GM21447 (cell line): ENCODE measurements around the gene AMZ1.
"Not testable (repeated sequence)": the region's sequence is repeated elsewhere in the genome, so short reads cannot be mapped to it uniquely, and the experiment has no call there.

ENCODE experiments used
- ATAC-seq: cut with Tn5 transposase; IDR thresholded peaks from one replicate; pipeline ENCODE4 v1.9.1; 2021; ENCODE audit not compliant: unreplicated experiment

Gene AMZ1

DNA sequence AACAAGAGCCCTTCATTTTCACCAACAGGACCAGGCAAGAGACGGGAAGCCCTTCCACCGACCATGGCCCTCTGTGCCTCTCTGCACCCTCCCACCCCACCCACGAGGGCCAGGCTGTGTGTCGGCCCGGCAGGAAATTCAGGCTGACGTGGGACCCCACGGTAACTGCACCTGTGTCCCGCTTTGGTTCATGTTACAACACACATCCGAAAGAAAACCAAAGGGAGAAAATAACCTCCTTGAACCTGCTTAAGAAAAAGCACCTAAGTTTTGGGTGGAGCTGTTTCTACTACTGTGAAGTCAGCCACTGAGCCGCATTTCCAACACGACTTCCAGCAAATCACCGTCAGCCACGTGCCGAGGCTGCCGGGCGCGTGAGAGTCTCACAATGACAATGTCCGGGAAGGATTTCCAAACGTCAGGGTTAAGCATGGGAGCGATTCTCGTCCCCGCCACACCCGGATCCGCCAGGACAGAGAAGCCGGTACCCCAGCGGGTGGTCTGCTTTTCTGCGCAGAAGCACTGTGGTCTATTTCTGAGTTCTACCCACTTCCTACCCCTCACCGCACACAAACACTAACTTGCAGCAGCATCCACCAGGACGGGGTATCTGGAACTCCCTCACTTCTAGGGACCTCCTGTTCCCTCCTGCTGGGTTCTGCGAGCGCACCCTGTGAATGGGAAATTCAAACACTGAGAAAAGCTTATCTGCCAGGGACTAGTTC, 36.6 kb downstream of the AMZ1 start:
- ATAC-seq, result no peak

DNA sequence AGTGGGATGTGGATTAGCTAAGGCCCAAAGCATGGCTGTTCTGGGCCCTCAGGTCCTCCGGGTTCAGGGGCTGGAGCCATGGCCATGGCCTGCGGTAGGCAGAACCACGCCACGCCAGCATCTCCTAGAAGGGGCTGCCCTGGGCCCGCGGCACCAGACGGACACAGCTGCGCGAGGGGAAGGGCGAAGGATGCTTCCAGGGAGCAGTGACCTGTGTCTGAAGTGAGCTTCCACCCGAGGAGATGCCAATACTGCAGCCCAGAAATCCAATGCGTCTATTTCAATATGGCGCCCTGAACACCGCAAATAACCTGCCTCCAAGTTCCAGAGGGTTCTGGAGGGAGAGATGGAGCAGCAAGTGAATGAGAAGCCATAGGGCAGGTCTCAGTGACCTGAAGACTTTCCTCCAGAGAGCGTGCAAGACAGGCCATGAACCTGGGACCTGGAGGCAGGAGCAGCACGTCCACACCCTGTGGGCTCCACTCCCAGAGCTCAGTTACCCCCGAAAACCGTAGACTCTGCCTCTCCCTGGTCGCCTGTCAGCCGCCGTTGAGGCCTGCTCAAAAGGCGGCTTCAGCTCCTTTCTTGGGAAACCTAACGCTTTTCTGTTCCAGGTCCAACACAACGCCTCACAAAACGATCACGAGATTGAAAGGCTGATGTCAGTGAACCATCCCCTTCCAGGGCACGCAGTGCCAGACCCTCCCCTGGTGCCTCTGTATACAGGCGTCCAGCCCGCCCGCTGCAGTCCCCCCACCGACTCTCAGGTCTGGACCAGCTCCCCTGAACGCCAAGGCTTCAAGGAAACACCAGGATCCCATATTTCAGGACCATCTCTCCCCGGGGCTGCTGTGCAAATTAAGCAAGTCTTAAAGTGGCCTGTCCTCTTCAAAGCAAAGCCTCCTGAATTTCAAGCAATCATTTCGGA, 37.4 kb downstream of the AMZ1 start:
- ATAC-seq, result no peak

DNA sequence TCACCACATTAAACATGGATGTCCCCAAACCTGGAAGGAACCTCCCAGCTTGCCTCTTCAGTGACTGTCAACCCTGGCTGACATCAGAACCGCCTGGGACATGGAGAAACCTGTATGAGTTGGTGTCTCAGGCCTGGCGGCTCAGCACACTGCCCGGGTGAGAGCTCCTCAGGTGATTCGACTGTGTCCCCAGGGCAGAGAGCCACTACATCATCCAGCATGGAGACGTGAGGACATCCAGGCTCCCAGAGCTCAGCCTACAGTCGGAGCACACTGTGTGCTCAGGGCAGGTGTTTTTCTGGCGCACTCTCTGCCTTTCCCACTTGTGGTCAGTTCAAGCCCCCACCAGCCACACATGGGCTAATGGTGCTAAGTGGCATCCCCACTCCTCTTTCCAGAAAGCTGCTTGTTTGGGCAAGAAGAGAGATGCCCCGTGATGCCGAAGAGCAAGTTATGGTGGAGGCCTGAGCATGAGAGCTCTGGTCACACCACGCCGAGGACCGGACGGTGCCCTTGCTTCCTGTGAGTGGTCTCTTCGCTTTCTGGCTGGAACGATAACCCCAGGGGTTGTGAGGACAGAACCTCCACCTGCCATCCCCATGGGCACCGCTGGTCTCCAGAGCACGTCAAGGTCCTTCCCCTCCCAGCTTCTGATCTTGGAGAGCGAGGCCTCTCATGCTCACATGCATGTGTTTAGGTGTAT, 38.5 kb downstream of the AMZ1 start:
- no peak for ATAC-seq

DNA sequence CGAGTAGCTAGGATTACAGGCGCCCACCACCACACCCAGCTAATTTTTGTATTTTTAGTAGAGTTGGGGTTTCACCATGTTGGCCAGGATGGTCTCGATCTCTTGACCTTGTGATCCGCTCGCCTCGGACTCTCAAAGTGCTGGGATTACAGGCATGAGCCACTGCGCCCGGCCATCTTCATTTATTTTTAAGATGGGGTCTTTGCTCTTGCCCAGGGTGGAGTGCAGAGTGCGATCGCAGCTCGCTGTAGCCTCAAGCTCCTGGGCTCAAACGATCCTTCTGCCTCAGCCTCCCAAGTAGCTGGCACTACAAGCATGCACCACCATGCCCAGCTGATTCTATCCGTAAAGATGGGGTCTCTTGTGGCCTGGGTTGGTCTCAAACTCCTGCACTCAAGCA, 39.2 kb downstream of the AMZ1 start:
- ATAC-seq, result not testable (repeated sequence)

DNA sequence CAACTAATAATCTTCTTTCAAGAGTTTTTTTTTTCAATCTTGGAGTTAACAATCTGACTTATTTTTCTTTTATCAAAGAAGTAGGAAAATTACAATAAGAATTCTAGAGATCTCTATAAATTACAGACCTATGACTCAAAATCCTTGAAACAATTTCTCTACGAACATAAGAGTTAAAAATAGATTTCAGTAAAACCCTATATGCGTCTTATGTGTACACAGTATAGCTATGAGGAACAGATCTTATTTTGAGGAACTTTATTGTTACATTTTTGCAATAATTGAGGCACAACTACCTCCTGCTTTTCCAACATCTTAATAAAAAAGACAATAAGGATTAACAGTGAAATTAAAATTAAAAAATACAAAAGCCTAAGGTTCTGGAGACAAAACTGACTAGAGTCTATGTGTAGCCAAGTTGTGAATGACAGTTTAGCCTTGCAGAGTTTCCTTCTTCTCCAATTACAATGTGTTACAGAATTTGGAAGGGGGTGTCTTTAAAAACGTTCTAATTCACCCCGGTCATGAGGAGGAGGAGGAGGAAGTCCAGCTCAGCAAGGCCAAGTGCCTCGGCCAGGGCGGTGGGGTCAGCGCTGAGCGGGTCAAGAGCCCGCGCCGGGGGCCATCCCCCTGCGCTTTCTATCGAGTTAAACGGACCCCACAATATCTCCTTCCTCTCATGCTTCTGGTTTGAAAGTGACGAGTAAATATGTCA, 40.5 kb downstream of the AMZ1 start:
- no peak for ATAC-seq

DNA sequence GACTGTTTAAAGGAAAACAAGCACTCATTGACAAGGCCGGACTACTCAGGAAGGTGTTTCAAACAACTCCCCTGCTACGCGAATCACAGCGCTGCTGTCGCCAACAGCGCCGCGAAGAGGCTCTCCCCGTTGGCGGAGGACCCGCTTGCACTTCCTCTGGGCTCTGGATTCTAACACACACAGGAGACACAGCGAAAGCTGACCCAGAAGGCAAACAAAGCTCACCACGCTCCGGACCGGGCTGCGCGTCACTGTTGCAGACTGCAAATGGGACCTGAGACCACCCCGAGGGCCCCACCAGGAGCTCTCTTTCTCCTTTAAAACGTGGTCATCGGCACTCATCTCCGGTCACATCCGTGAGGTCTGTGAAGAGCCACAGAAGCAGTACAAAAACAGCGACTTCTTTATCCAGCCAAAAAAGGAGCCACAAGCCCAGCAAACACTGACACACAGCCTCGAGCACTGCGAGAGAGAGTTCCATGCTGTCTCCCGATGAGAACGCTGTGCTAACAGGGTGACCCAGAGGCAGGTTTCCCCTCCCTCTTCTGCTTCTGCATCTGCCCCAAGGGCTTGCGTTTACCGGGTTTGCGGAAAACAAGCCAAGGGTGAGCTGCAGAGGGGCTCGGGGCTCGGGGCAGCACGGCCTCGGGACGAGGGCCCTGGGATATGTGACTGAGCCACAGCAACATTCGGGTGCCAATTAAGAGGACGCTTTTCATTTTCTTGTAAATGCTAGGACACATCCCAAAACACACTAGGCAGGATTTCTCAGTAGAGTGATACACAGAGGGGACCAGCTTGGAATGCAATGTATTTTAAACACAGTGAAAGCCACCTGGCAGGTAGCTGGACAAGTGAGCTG, 41.3 kb downstream of the AMZ1 start:
- ATAC-seq, result no peak

DNA sequence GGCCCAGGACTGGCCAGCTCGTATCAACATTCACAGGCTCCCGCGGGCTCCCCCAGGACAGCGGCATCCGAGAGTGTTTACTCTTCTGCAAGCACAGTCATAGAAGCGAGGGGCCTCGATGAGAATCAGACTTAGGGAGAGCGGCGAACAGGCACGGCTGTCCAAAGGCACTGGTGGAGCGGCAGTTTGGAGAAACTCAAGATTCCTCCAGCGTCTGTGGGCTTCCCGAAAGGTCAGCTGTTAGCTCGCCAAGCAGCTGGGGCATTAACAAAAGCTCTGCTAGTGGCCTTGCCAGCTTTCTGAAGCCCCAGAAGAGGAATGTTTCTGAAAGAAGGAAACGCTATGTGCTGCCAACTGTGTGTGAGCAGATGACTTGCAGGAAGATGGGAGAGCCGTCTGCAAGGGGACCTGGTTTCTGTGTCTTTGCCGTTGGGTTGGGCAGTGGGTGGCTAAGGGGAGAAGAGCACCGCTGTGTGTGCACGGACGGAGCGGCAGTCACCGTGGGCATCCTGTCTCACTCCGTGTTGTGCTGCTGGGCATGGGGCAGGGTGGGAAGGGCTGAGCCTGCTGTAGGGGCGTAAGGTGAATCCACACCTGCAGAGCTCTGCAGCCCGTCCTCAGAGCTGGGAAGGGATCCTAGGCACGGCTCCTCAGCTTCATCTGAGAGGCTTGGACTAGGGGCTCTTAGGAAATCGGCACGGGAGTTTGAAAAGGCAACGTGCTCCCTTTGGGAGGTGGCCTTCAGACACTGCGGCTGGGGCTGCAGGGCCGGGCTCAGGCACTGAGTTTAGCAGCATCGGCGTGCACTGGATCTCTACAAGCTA, 42.1 kb downstream of the AMZ1 start:
- ATAC-seq, result no peak

DNA sequence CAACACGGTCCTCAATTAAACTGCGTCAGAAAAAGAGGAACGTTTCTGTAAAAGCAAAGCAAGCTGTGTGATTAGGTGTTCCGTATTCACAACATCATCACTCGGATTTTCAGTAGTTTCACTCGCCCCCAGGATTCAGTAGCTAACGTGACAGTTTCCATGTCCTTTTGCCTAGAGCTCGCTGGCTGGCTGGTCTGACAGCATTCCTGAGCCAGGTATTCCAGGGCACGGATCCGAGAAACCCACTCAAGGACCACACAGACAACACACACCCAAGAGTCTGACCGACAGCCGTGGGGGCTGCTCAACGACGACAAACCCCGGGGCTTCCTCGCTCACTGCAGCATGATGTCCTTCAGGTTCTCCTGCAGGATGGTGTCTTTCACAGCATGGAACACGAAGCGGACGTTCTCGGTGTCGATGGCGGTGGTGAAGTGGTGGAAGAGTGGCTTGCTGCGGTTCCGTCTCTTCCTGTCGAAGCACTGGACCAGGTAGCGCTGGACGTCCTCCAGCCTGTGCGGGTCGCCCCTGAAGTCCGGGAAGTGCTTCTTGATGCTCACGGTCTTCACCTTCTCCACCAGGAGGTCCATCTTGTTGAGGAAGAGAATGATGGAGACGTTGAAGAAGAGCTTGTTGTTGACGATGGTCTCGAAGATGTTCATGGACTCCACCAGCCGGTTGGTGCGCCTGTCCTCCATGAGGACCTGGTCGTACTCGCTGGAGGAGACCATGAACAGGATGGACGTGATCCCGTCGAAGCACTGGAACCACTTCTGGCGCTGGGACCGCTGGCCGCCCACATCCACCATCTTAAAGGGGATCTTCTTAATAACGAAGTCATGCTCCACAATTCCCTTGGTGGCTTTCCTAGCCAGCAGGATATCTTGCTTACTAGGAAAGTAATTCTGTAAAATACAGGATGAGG, 43.1 kb downstream of the AMZ1 start:
- ATAC-seq, result no peak

DNA sequence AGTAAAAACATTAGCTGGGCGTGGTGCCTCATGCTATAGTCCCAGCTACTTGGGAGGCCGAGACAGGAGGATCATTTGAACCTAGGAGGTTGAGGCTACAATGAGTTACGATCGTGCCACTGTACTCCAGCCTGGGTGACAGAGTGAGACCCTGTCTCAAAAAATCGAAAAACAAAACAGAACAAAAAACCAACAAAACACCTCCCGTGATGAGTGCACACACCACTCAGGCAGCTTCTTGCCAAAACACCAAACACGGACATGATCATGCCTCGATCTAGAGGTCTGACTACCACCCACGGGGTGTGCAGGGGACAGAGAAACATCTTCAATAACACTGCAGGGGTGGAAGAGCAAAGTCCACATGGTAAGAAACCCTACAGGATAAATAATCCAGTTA, 44.4 kb downstream of the AMZ1 start:
- no peak for ATAC-seq

DNA sequence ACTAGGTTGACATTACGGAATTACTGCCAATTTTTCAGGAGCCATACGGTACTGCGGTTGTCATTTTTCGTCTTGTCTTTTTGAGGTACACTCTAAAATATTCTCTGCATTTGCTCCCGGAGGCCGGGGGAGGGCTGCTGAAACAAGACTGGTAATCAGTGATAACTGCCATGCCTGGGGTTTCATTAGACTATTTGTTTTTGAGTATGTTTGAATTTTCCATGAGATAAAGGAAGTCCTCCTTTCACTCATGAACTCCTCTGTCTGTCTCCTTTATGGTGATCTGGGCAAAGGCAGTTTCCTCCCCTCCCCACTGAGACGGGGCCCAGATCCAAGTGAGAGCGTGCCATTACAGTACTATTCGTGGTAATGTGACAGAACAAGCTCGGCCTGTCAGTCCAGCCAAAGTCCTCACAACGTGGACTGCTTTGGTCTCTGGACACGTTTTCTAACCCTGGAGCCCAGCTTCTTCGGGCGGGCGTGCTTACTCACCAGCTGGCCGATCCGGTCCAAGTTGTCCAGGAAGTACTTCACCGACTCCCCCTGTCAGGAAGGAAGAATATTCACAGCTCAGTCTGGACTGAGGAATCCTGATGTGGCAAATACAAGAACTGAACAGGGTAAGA, 45.1 kb downstream of the AMZ1 start:
- no peak for ATAC-seq

DNA sequence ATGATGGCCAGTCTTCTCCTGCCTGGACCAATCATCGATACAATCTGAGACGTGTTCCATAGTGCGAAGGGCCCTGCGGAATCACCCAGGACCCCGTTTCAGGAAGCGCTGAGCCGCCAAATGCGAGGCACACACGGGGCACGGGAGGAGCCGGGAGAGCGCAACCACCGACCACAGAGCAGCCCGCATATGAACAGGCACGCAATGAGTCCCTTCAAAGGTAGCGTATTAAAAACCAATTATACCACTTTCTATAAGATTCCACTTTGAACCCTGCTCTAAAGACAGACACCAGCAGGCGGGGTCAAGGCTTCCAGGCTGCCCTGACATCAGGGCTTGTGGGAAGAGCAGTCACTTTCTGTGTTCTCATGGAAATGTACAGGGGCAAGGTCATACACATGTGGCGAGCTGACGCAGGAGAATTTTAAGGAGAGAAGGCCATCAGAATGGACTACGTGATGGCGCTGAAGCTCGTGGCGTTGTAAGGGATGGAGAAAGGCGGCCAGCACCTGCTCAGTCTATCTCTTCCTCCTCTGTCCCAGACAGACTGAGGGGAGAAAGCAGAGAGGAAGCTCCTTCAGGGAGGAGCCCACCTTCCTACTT, 46.2 kb downstream of the AMZ1 start:
- ATAC-seq, result no peak

DNA sequence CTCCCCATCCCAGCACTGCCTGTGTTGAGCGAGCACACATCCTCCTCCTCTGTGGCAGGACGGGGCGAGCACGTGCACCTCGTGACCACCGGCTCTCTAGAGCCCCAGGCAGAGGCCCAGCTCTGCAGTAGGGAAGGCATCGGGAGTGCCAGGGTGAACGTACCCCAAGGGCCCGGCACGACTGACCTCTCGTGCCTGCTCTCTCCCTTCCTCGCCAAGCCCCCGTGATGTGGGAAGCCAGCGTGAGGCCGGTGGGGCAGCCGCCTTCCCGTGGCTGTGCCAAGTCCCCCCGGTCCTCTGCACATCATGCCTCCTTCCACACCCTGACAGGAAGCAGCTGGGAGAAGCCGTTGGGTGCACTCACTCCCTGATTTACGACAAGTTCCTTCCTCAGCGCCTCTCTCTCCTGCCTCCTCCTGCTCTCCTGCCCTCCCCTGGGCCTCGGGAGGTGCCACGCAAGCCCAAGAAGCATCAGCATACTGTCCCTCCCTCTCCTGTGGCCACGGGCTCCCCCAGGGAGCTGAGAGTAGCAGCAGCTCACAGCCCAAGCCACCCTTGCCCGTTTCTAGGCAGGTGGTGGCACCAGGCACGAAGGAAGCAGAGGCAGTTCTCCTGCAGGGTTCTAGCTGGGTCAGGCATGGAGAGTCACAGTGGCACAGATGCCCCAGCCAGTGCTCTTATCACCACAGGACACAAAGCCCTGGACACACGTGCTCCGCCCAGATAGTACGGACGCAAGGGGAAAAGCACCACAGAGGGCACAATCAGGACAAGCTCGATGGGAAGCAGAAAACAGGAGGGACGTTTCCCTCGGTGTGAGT, 47.0 kb downstream of the AMZ1 start:
- no peak for ATAC-seq

DNA sequence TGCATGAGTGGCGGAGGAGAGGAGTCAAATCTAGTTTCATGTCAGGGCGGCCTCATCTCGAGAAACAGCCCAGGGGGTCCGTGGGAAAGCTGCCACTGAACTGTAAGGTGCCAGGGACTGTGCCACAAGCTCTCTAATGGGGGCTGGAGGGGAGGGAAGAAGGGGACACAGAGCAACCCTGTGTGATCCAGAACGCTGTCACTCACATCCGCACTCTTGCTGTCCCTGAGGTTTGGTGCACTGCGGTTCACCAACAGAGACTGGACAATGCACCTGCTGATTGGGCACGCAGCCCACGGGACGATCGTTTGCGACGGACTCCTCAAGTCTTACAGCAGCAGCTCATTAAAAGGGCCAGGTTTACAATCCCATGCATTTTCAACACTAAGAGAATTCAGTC, 47.7 kb downstream of the AMZ1 start:
- no peak for ATAC-seq

DNA sequence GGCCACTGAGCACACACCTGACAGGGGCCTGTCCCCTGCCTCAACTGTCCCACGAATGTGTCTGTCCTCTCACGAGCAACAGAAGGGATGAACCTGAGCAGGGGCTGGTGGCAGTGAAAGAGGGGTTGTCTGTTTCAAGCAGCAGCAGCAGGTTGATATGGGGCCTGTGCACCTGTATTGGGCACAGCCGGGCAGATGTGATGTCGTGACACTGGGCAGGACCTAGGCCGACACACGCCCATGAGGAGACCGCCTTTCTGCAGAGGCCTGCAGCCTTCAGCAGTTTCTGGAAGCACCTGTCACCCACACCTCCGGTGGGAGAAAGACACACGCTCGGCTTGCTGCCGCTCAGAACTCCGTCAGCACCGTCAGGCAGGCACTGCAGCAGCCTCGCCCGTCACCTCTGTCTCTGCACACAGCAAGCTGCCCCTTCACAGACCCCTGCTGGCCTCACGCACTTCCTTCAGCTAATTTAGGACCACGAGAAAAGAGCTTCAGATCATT, 48.5 kb downstream of the AMZ1 start:
- ATAC-seq, result no peak

DNA sequence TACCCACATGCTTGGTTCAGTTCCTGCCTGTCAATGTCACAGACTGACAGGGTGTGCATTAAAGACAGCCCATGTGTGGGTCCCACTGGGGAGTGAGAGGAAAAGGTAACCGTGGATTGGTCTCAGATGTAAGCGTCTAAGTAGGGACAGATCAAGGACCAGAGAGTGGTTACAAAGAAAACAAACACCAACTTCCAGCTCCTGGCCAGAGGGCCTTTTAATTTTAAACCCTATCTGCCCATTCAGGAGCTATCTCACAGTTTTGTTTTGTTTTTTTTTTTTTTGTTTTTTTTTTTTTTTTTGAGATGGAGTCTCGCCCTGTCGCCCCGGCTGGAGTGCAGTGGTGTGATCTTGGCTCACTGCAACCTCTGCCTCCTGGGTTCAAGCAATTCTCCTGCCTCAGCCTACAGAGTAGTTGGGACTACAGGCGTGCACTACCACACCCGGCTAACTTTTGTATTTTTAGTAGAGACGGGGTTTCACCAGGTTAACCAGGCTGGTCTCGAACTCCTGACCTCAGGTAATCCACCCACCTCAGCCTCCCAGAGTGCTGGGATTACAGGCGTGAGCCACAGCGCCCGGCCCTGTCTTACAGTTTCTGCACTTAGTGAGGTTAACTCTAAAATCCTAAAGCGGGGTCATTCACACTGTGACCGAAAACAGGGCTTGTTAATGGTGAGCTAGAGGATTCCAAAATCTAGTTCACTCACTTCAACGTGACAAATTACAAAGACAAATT, 49.2 kb downstream of the AMZ1 start:
- not testable (repeated sequence) for ATAC-seq
